ENCODE results near the gene DCC.

DCC gene

DNA sequence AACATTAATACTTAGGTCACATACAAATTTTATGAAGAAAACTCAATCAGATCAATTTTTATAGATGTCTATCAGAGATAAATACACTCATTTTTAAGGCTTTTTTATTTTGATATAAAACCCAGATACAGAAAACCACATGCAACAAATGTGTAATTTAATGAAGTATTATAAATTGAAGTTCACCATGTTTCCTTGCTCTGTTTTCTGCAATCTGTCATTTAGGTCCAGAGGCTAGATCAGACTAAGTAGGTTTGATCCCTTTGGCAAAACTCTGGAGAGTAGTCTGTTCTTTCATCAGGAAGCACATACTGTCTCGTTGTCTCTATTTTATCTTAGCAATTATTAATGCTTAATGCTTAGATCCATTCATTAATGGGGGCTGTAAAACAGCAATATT lies 1042.9 kb downstream of the DCC start:
- Histone ChIP-seq H3K27me3 (ENCODE audit: control insufficient read depth, low read length) (no peaks in the 10 kb centered on the region), H3K4me2 (ENCODE audit: low read length) (no peak overlapping the region), H4K20me1 (ENCODE audit: control insufficient read depth, insufficient read depth, low read depth, low read length) (no peaks in the 10 kb centered on the region), H3K9me3 (ENCODE audit: control insufficient read depth, insufficient read depth, low read length) (no peaks in the 10 kb centered on the region), H3K36me3 (ENCODE audit: control insufficient read depth, low read length) (no peaks in the 10 kb centered on the region), H3K9me2 (replicated peaks; ENCODE audit: control insufficient read depth, low read length) (no peaks in the 10 kb centered on the region), H3K79me2 (ENCODE audit: control insufficient read depth, low read length) (no peaks in the 10 kb centered on the region), H3K4me3 (ENCODE audit: low read length) (no peak overlapping the region), H3K27ac (ENCODE audit: low read depth, low read length) (no peak overlapping the region), H3K4me1 (ENCODE audit: control insufficient read depth, low read length) (no peaks in the 10 kb centered on the region), H3F3A (ENCODE audit: control insufficient read depth, insufficient read depth) (no peaks in the 10 kb centered on the region)
- TF ChIP-seq, protein P1, sequence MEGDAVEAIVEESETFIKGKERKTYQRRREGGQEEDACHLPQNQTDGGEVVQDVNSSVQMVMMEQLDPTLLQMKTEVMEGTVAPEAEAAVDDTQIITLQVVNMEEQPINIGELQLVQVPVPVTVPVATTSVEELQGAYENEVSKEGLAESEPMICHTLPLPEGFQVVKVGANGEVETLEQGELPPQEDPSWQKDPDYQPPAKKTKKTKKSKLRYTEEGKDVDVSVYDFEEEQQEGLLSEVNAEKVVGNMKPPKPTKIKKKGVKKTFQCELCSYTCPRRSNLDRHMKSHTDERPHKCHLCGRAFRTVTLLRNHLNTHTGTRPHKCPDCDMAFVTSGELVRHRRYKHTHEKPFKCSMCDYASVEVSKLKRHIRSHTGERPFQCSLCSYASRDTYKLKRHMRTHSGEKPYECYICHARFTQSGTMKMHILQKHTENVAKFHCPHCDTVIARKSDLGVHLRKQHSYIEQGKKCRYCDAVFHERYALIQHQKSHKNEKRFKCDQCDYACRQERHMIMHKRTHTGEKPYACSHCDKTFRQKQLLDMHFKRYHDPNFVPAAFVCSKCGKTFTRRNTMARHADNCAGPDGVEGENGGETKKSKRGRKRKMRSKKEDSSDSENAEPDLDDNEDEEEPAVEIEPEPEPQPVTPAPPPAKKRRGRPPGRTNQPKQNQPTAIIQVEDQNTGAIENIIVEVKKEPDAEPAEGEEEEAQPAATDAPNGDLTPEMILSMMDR (IDR thresholded peaks at IDR 0.05; ENCODE audit: low read depth, low read length, poor library complexity, severe bottlenecking): no peak
- TF ChIP-seq EZH2phosphoT487 (IDR thresholded peaks at IDR 0.05; ENCODE audit: borderline replicate concordance, low read length): no peak

DNA sequence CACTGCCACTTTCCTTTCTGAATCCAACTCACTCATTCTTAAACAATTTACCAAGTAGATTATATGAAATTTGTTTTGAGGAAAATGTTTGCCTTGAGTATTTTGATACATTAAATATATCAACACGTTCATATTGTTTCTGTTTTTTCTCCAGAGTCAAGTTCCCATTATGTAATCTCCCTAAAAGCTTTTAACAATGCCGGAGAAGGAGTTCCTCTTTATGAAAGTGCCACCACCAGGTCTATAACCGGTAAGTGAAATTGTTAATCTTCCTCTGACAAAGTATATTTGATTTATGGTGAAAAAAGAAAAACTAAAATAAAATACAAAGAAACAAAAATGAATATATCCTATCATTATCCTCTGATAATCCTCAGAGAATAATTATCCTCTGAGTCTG lies 1045.9 kb downstream of the DCC start:
- Histone ChIP-seq H3K27ac (ENCODE audit: low read depth, low read length) (no peak overlapping the region), H3K79me2 (ENCODE audit: control insufficient read depth, low read length) (no peaks in the 10 kb centered on the region), H3K9me3 (ENCODE audit: control insufficient read depth, insufficient read depth, low read length) (no peaks in the 10 kb centered on the region), H3K27me3 (ENCODE audit: control insufficient read depth, low read length) (no peaks in the 10 kb centered on the region), H3K4me1 (ENCODE audit: control insufficient read depth, low read length) (no peaks in the 10 kb centered on the region), H3K4me2 (ENCODE audit: low read length) (no peak overlapping the region), H3K4me3 (ENCODE audit: low read length) (no peak overlapping the region), H4K20me1 (ENCODE audit: control insufficient read depth, insufficient read depth, low read depth, low read length) (no peaks in the 10 kb centered on the region), H3K36me3 (ENCODE audit: control insufficient read depth, low read length) (no peaks in the 10 kb centered on the region), H3F3A (ENCODE audit: control insufficient read depth, insufficient read depth) (no peaks in the 10 kb centered on the region), H3K9me2 (replicated peaks; ENCODE audit: control insufficient read depth, low read length) (no peaks in the 10 kb centered on the region)
- no peak for TF ChIP-seq EZH2phosphoT487 (IDR thresholded peaks at IDR 0.05; ENCODE audit: borderline replicate concordance, low read length)
- TF ChIP-seq, protein P1 (IDR thresholded peaks at IDR 0.05; ENCODE audit: low read depth, low read length, poor library complexity, severe bottlenecking): no peak

DNA sequence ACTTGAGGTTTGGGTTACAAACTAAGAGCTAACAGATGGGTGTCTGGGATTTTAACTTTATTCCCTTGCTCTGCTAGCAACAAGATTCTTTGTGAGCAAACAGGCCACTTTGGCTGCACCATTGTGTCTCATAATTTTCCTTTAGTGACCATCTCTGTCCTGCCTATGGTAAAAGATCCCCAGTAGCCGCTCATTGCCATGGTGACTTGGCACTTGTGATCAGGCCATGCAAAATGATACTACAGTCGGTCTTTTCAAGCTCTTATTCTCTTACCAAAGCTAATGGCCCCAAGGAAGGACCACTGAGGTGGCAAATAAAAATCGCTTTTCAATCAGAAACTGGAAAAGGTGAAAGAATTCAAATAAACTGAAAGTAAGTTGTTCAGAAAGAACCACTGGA lies 1047.6 kb downstream of the DCC start:
- Histone ChIP-seq H3K9me2 (replicated peaks; ENCODE audit: control insufficient read depth, low read length) (no peaks in the 10 kb centered on the region), H3K79me2 (ENCODE audit: control insufficient read depth, low read length) (no peaks in the 10 kb centered on the region), H3K9me3 (ENCODE audit: control insufficient read depth, insufficient read depth, low read length) (no peaks in the 10 kb centered on the region), H3K27ac (ENCODE audit: low read depth, low read length) (no peak overlapping the region), H3K36me3 (ENCODE audit: control insufficient read depth, low read length) (no peaks in the 10 kb centered on the region), H4K20me1 (ENCODE audit: control insufficient read depth, insufficient read depth, low read depth, low read length) (no peaks in the 10 kb centered on the region), H3K4me3 (ENCODE audit: low read length) (no peak overlapping the region), H3K4me2 (ENCODE audit: low read length) (no peak overlapping the region), H3K27me3 (ENCODE audit: control insufficient read depth, low read length) (no peaks in the 10 kb centered on the region), H3F3A (ENCODE audit: control insufficient read depth, insufficient read depth) (no peaks in the 10 kb centered on the region), H3K4me1 (ENCODE audit: control insufficient read depth, low read length) (no peaks in the 10 kb centered on the region)
- TF ChIP-seq EZH2phosphoT487 (IDR thresholded peaks at IDR 0.05; ENCODE audit: borderline replicate concordance, low read length): no peak
- TF ChIP-seq, protein P1 (IDR thresholded peaks at IDR 0.05; ENCODE audit: low read depth, low read length, poor library complexity, severe bottlenecking): no peak

DNA sequence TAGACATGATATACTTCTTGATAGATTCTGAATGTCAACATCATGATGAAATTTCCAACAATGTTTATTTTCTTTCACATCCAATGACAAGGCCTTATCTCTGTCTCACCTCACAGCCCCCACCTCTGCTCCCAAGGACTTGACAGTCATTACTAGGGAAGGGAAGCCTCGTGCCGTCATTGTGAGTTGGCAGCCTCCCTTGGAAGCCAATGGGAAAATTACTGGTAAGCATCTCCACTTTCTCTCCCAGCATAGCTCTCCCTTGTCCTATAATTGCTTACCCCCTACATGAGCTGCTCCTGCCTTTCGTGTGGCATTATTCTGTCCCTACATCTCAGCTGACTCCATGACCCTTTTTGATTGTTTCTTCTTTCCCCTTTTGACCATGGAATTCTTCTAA lies 1062.7 kb downstream of the DCC start:
- TF ChIP-seq, protein P1 (IDR thresholded peaks at IDR 0.05; ENCODE audit: low read depth, low read length, poor library complexity, severe bottlenecking): no peak
- TF ChIP-seq EZH2phosphoT487 (IDR thresholded peaks at IDR 0.05; ENCODE audit: borderline replicate concordance, low read length): no peak
- H3K27me3 ChIP-seq (ENCODE audit: control insufficient read depth, low read length): no peaks in the 10 kb centered on the region
- H3K27ac ChIP-seq (ENCODE audit: low read depth, low read length): no peak overlapping the region
- no peak overlapping the region for H3K4me2 ChIP-seq (ENCODE audit: low read length)
- no peaks in the 10 kb centered on the region for H3K4me1 ChIP-seq (ENCODE audit: control insufficient read depth, low read length)
- H4K20me1 ChIP-seq (ENCODE audit: control insufficient read depth, insufficient read depth, low read depth, low read length): no peaks in the 10 kb centered on the region
- no peaks in the 10 kb centered on the region for H3F3A ChIP-seq (ENCODE audit: control insufficient read depth, insufficient read depth)
- H3K4me3 ChIP-seq (ENCODE audit: low read length): no peak overlapping the region
- H3K79me2 ChIP-seq (ENCODE audit: control insufficient read depth, low read length): no peaks in the 10 kb centered on the region
- no peaks in the 10 kb centered on the region for H3K9me2 ChIP-seq (replicated peaks; ENCODE audit: control insufficient read depth, low read length)
- no peaks in the 10 kb centered on the region for H3K9me3 ChIP-seq (ENCODE audit: control insufficient read depth, insufficient read depth, low read length)
- H3K36me3 ChIP-seq (ENCODE audit: control insufficient read depth, low read length): no peaks in the 10 kb centered on the region
